HepG2 (cell line): Measurements from ENCODE around the gene SIGMAR1.
A peak's percentile ranks its signal among the peaks of the same experiment; 100 is the strongest.

Experiments
- ATF3 ChIP-seq: sonication (generic); formaldehyde crosslinking; IDR thresholded peaks from 2 replicates; pipeline ENCODE4 v1.4.0; 2020; ENCODE audit warnings: missing genetic modification reagents
- CTCF ChIP-seq: sonication (generic); formaldehyde crosslinking; IDR thresholded peaks from 2 replicates; pipeline ENCODE4 v1.5.0; 2020; ENCODE audit warnings: mild to moderate bottlenecking, missing genetic modification reagents, moderate library complexity
- GABPB1 ChIP-seq: IDR thresholded peaks from 2 replicates; pipeline ENCODE4 v1.6.1; 2016; ENCODE audit warnings: mild to moderate bottlenecking, missing genetic modification reagents, moderate library complexity, missing compliant biosample characterization
- KDM5A ChIP-seq: fragments of 200-600 bp; sonication (generic); IDR thresholded peaks from 2 replicates; pipeline ENCODE4 v1.7.0; 2018; ENCODE audit warnings: antibody characterized with exemption, mild to moderate bottlenecking, low read length, borderline replicate concordance
- PATZ1 ChIP-seq: sonication (generic); formaldehyde crosslinking; IDR thresholded peaks from 2 replicates; pipeline ENCODE4 v1.4.0; 2020; ENCODE audit warnings: missing genetic modification reagents
- POLR2A ChIP-seq, 2 experiments: IDR thresholded peaks; 2 replicates each; pipeline ENCODE4 v1.6.1; 2011; ENCODE audit warnings: low read depth in 2 of 2, low read length in 2 of 2, mild to moderate bottlenecking in 1 of 2, moderate library complexity in 1 of 2; ENCODE audit not compliant: insufficient read depth in 1 of 2
- POLR2AphosphoS2 ChIP-seq: IDR thresholded peaks from 2 replicates; pipeline ENCODE4 v1.6.1; 2011; ENCODE audit warnings: low read depth, low read length, improper control_type of control experiment
- REST ChIP-seq, 2 experiments: IDR thresholded peaks; 2 replicates each; pipeline ENCODE4 v1.6.1; 2011 to 2012; ENCODE audit warnings: low read length in 2 of 2, borderline replicate concordance in 1 of 2, low read depth in 1 of 2, mild to moderate bottlenecking in 1 of 2, moderate library complexity in 1 of 2
- SP140L ChIP-seq: sonication (generic); formaldehyde crosslinking; IDR thresholded peaks from 2 replicates; pipeline ENCODE4 v1.4.0; 2020; ENCODE audit warnings: missing genetic modification reagents, borderline replicate concordance
- SRY ChIP-seq: sonication (generic); formaldehyde crosslinking; IDR thresholded peaks from 2 replicates; pipeline ENCODE4 v1.8.0; 2022; ENCODE audit warnings: mild to moderate bottlenecking, missing genetic modification reagents
- TBL1XR1 ChIP-seq: fragments of 150-350 bp; IDR thresholded peaks from 2 replicates; pipeline ENCODE4 v1.6.1; 2014; ENCODE audit warnings: borderline replicate concordance, low read length; ENCODE audit not compliant: partially characterized antibody

- TF ChIP-seq POLR2AphosphoS2 (no peak), GABPB1 (CRISPR knock-in tag) (no peak), SRY (CRISPR knock-in tag) (0 out of 2 replicates have a peak, but pooled peaks have one; percentile 10), ATF3 (CRISPR knock-in tag) (no peak), POLR2A (IDR thresholded peaks at IDR 0.05; ENCODE audit: insufficient read depth in 1 of 2, low read depth in 2 of 2, low read length in 2 of 2) (no peak), REST (IDR thresholded peaks at IDR 0.05; ENCODE audit: borderline replicate concordance in 1 of 2, low read depth in 1 of 2, low read length in 2 of 2) (no peak), SP140L (CRISPR knock-in tag) (no peak), KDM5A (no peak), CTCF (CRISPR knock-in tag) (peak; percentile 87), PATZ1 (CRISPR knock-in tag) (peak; percentile 39; the same call in 1 of the 2 replicates), TBL1XR1 (no peak)
Observed at GRCh38 chr9:34612788-34613390, 24.7 kb downstream of the SIGMAR1 start.
